Measurements from ENCODE around the gene GPR26. TPM values are rescaled to one million over a fixed set of nuclear protein-coding genes. Genes with fewer than 3 reads are reported as not detected.

Gene GPR26
- total RNA-seq (2022) (not detected in 2 replicates), Bru-seq, nascent RNA (not detected), BruChase-seq, experiment 1, labeled RNA remaining after a 6-hour chase (not detected), BruChase-seq, experiment 2, labeled RNA remaining after a 2-hour chase (not detected)
- long read RNA-seq, result 0 reads

- H3K27me3 Mint-ChIP-seq (ENCODE audit: unreplicated experiment), result peaks cover 21% of the 10 kb centered on the region
- no peaks in the 10 kb centered on the region for H3K4me1 Mint-ChIP-seq (ENCODE audit: low read depth, unreplicated experiment)
- CTCF ChIA-PET, result no interaction called here
- no peak for TF ChIP-seq CTCF (IDR thresholded peaks at IDR 0.05; ENCODE audit: unreplicated experiment)
- intact Hi-C loops (cut with micrococcal nuclease; ENCODE audit: unreplicated experiment), result no loop called here
- no peak within 1 kb of the TSS for H3K4me3 Mint-ChIP-seq (ENCODE audit: low read depth, unreplicated experiment)
- BruUV-seq (replicated peaks), result no TSS peak
- peaks cover 2% of the 10 kb centered on the region for H3K9me3 Mint-ChIP-seq (ENCODE audit: low read depth, unreplicated experiment)
- peaks cover 4% of the 10 kb centered on the region for H3K36me3 Mint-ChIP-seq (ENCODE audit: insufficient read depth, unreplicated experiment)
- no peak for DNase-seq
- no peak within 1 kb of the TSS for H3K27ac Mint-ChIP-seq (ENCODE audit: unreplicated experiment)
Measured at GRCh38 chr10:123666318-123667236, at the start of gene GPR26. TSS of gene GPR26 (plus strand) at chr10:123666355. CDS start at chr10:123666408, 53 bp downstream.

DNA sequence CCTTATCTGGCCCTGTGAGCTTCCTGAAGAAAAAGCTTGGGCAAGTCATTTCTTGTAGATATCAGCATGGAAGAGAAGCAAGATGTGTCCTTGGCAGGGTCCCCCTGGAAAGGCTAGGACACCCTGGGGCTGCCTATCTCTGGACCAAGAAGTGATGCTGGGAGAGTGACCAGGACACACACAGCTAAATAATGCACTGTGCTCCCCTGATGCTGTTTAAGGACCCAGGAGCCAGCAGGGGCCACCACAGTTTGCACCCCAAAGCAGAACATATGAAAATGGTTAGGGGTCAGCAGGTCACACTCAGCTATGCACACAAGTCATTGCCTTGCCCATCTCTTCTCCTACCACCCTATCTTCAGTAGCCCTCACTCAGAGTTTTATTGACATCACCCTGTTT, 47.9 kb upstream of the GPR26 start:
- no peaks in the 10 kb centered on the region for H3K9me3 Mint-ChIP-seq (ENCODE audit: low read depth, unreplicated experiment)
- DNase-seq, result no peak
- CTCF ChIA-PET, result no interaction called here
- no TSS peak for BruUV-seq (replicated peaks)
- TF ChIP-seq CTCF (IDR thresholded peaks at IDR 0.05; ENCODE audit: unreplicated experiment), result no peak
- H3K27ac Mint-ChIP-seq (ENCODE audit: unreplicated experiment), result no peak overlapping the region
- no peaks in the 10 kb centered on the region for H3K4me1 Mint-ChIP-seq (ENCODE audit: low read depth, unreplicated experiment)
- intact Hi-C loops (cut with micrococcal nuclease; ENCODE audit: unreplicated experiment), result no loop called here
- no peak overlapping the region for H3K4me3 Mint-ChIP-seq (ENCODE audit: low read depth, unreplicated experiment)
- H3K36me3 Mint-ChIP-seq (ENCODE audit: insufficient read depth, unreplicated experiment), result no peaks in the 10 kb centered on the region
- peaks cover 30% of the 10 kb centered on the region for H3K27me3 Mint-ChIP-seq (ENCODE audit: unreplicated experiment)

- H3K9me3 Mint-ChIP-seq (ENCODE audit: low read depth, unreplicated experiment), result no peaks in the 10 kb centered on the region
- TF ChIP-seq CTCF (IDR thresholded peaks at IDR 0.05; ENCODE audit: unreplicated experiment), result no peak
- intact Hi-C loops (cut with micrococcal nuclease; ENCODE audit: unreplicated experiment), result no loop called here
- no peaks in the 10 kb centered on the region for H3K36me3 Mint-ChIP-seq (ENCODE audit: insufficient read depth, unreplicated experiment)
- H3K27me3 Mint-ChIP-seq (ENCODE audit: unreplicated experiment), result peaks cover 38% of the 10 kb centered on the region
- BruUV-seq (replicated peaks), result no TSS peak
- H3K4me3 Mint-ChIP-seq (ENCODE audit: low read depth, unreplicated experiment), result no peak overlapping the region
- no peak overlapping the region for H3K27ac Mint-ChIP-seq (ENCODE audit: unreplicated experiment)
- CTCF ChIA-PET, result no interaction called here
- no peaks in the 10 kb centered on the region for H3K4me1 Mint-ChIP-seq (ENCODE audit: low read depth, unreplicated experiment)
- no peak for DNase-seq
Measured at GRCh38 chr10:123619067-123619855, 46.9 kb upstream of the GPR26 start.

- DNase-seq, result no peak
- no peak overlapping the region for H3K27ac Mint-ChIP-seq (ENCODE audit: unreplicated experiment)
- H3K9me3 Mint-ChIP-seq (ENCODE audit: low read depth, unreplicated experiment), result no peaks in the 10 kb centered on the region
- TF ChIP-seq CTCF (IDR thresholded peaks at IDR 0.05; ENCODE audit: unreplicated experiment), result no peak
- CTCF ChIA-PET, result no interaction called here
- H3K27me3 Mint-ChIP-seq (ENCODE audit: unreplicated experiment), result peaks cover 38% of the 10 kb centered on the region
- no peaks in the 10 kb centered on the region for H3K36me3 Mint-ChIP-seq (ENCODE audit: insufficient read depth, unreplicated experiment)
- H3K4me1 Mint-ChIP-seq (ENCODE audit: low read depth, unreplicated experiment), result no peaks in the 10 kb centered on the region
- no peak overlapping the region for H3K4me3 Mint-ChIP-seq (ENCODE audit: low read depth, unreplicated experiment)
- BruUV-seq (replicated peaks), result no TSS peak
- intact Hi-C loops (cut with micrococcal nuclease; ENCODE audit: unreplicated experiment), result no loop called here
Measured at GRCh38 chr10:123620621-123621020, 45.5 kb upstream of the GPR26 start.
